ENCODE measurements around the gene CFAP68.
A peak's percentile ranks its signal among the peaks of the same experiment; 100 is the strongest.
"Not testable (repeated sequence)": the region's sequence is repeated elsewhere in the genome, so short reads cannot be mapped to it uniquely, and the experiment has no call there.

Gene CFAP68

GRCh38 chr11:111870522-111870885, 8.8 kb upstream of the CFAP68 start:
- no peak for DNase-seq (ENCODE audit: low read depth)

- DNase-seq (ENCODE audit: low read depth) = peak; percentile 86
These were observed 8.3 kb upstream of the CFAP68 start, which contains the start of gene ALG9 for GRCh38 chr11:111870886-111871692. ALG9 (minus strand) TSS chr11:111871581; CDS start chr11:111871482, 99 bp downstream.

- no peak for DNase-seq (ENCODE audit: low read depth)
These were observed 7.6 kb upstream of the CFAP68 start for GRCh38 chr11:111871693-111872161.

GRCh38 chr11:111878385-111878848, 924 bp upstream of the CFAP68 start:
- DNase-seq (ENCODE audit: low read depth) = no peak

GRCh38 chr11:111879637-111879960, 258 bp downstream of the CFAP68 start:
- DNase-seq (ENCODE audit: low read depth) = no peak

GRCh38 chr11:111882202-111882601, 2.9 kb downstream of the CFAP68 start:
- no peak for DNase-seq (ENCODE audit: low read depth)

- DNase-seq (ENCODE audit: low read depth) = not testable (repeated sequence)
These were observed 5.7 kb downstream of the CFAP68 start for GRCh38 chr11:111885053-111885452.

- DNase-seq (ENCODE audit: low read depth) = no peak
These were observed 6.7 kb downstream of the CFAP68 start for GRCh38 chr11:111886032-111886431.

- no peak for DNase-seq (ENCODE audit: low read depth)
These were observed 7.5 kb downstream of the CFAP68 start for GRCh38 chr11:111886844-111887243.

GRCh38 chr11:111905411-111905810, 26.1 kb downstream of the CFAP68 start:
- DNase-seq (ENCODE audit: low read depth) = no peak

- DNase-seq (ENCODE audit: low read depth) = no peak
These were observed 27.3 kb downstream of the CFAP68 start for GRCh38 chr11:111906680-111907079.

GRCh38 chr11:111908639-111909305, 29.4 kb downstream of the CFAP68 start:
- no peak for DNase-seq (ENCODE audit: low read depth)

- DNase-seq (ENCODE audit: low read depth) = no peak
These were observed 30.0 kb downstream of the CFAP68 start for GRCh38 chr11:111909378-111909777.

- no peak for DNase-seq (ENCODE audit: low read depth)
These were observed 31.6 kb downstream of the CFAP68 start for GRCh38 chr11:111910676-111911562.

GRCh38 chr11:111911563-111912401, 32.4 kb downstream of the CFAP68 start, which contains the start of gene CRYAB:
CRYAB (minus strand) TSS chr11:111911770; CDS start chr11:111911724, 46 bp downstream.
- DNase-seq (ENCODE audit: low read depth) = no peak

GRCh38 chr11:111912535-111912934, 33.2 kb downstream of the CFAP68 start, which contains the start of gene HSPB2:
HSPB2 (plus strand) TSS chr11:111912734; CDS start chr11:111912830, 96 bp downstream.
- no peak for DNase-seq (ENCODE audit: low read depth)

GRCh38 chr11:111913031-111913861, 33.9 kb downstream of the CFAP68 start:
- DNase-seq (ENCODE audit: low read depth) = no peak

- DNase-seq (ENCODE audit: low read depth) = no peak
These were observed 34.7 kb downstream of the CFAP68 start for GRCh38 chr11:111913997-111914396.

GRCh38 chr11:111916768-111917167, 37.4 kb downstream of the CFAP68 start:
- no peak for DNase-seq (ENCODE audit: low read depth)

- DNase-seq (ENCODE audit: low read depth) = no peak
These were observed 38.0 kb downstream of the CFAP68 start for GRCh38 chr11:111917312-111917711.
